Activated CD4-positive, alpha-beta T cell treated with anti-CD3 and anti-CD28 coated beads for 48 hours (primary cell): ENCODE measurements around the gene NTSR2.

Experiments used
- DNase-seq: peaks from one replicate; pipeline ENCODE4 v3.0.0-alpha.2; 2020

NTSR2 gene

DNA sequence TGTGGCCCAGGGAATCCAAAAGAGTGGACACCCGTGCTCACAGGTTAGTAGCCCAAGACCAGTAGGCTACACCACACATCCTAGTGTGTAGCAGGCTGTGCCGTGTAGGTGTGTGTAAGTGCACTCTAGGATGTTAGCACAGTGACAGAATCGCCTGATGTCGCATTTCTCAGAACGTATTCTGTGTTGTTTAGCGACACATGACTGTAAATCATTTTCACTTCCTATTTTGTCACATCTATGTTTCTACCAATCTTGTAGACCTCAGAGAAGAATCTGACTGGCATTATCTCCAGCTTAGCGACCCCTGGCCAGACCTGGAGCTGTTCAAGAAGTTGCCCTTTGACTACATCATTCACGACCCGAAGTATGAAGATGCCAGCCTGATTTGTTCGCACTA lies 45.1 kb downstream of the NTSR2 start:
- no peak for DNase-seq

DNA sequence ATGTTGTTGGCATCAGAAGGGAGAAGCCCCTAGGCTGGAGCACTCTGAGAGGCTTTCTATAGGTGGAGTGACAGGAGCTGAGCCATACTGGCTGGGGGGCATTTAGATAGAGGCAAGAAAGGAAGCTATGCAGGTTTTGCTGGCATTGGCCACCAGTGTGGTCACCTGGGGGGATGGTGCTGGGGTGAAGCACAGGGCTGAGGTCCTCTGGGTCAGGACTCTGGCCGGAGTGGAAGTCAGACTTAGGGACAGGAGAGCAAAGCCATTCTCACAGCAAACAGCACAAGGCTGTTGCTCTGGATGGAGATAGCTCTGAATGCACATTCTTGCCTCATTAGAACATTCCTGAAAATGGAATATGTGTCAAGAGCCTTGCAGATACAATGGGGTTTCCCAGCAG lies 47.4 kb downstream of the NTSR2 start:
- no peak for DNase-seq

DNA sequence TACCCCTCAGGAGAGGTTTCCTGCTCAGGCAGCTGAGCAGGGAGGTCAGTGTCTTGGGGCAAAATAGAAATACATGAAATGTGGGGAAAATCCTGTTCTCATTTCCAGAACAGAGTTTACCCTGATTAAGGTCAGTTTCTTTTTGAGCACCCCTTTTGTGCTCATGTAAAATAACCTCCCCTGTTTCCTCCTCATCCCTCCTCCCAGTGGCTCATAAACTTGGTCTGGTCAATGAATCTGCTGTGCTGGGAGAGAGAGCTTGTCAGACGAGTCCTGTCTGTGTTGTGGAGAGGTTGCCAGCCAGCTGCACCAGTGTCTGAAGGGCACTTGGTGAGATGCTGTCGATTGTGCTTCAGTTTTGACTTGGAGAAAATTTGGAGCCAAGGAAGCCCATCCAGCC lies 48.6 kb downstream of the NTSR2 start:
- DNase-seq: no peak

DNA sequence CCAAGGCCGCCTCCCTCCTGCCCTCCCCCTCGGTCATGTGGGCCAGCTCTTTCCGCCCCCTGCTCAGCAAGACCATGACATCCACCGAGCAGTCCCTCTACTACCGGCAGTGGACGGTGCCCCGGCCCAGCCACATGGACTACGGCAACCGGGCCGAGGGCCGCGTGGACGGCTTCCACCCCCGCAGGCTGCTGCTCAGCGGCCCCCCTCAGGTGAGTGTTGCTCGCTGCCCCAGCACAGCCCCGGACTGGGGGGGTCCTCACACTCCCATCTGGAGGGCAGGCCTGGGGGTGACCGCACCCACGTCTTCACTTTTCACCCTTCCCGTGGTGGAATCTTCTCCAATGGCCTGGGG lies 51.3 kb downstream of the NTSR2 start:
- no peak for DNase-seq

DNA sequence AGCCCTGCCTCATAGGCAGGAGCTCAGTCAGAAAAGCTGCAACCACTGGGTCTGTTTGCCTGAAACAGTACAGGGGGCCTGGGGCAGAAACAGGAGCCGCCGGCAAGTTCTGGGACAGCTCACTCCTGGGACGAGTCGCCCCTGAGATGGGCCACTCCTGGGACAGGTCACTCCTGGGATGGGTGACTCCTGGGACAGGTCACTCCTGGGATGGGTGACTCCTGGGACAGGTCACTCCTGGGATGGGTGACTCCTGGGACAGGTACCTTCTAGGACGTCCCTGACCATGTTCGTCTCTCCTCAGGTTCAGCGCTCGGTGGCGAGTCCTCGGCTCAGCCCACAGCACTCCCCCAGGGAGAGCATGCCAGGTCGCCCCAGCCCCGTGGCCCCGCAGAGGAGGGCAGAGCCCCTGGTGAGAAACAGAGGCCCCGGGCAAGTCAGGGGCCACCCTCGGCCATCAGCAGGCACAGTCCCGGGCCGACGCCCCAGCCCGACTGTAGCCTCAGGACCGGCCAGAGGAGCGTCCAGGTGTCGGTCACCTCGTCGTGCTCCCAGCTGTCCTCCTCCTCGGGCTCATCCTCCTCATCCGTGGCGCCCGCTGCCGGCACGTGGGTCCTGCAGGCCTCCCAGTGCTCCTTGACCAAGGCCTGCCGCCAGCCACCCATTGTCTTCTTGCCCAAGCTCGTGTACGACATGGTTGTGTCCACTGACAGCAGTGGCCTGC lies 51.8 kb downstream of the NTSR2 start:
- no peak for DNase-seq

DNA sequence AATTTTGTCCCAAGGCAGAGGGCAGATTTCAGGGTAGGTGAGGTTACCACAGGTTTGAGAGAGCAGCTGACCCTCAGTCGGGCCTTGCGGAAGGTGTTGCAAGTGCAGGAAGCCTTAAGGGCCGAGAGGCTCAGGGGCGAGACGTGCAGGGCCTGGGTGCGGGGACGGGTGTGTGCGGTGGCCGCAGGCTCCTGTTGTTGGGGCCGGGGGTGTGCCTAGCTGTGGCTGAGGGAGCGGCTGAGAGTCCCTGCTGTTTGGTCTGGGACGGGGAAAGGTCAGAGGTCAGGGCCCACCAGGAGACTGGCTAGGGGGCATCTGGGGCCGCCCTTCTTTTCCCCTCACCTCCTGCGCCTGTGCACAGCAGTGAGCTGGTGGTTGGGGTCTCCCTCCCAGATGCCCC lies 52.5 kb downstream of the NTSR2 start:
- no peak for DNase-seq

DNA sequence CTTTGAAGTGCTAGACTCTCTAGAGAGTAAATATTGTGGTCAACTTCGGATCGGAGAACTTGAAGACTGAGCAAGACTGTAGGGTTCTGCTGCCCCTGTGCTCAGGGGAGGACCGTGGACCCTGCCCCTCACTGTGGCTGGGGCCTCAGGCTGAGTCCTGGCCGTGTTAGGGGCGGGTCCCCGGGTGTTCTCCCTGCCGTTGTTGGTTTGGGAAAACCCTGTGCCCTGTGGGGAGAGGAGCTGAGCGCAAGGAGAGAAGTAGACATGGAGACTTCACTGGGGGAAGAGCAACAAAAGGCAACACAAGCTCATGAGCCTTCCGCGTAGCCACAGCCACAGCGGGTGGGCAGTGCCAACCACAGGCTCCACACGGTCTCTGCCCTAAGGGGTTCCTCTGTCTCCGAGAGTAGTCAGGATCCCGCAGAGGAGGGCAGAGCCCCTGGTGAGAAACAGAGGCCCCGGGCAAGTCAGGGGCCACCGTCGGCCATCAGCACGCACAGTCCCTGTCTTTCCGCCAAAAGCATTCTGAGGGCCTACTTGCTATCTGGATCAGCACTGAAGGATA lies 53.1 kb downstream of the NTSR2 start:
- DNase-seq: no peak

DNA sequence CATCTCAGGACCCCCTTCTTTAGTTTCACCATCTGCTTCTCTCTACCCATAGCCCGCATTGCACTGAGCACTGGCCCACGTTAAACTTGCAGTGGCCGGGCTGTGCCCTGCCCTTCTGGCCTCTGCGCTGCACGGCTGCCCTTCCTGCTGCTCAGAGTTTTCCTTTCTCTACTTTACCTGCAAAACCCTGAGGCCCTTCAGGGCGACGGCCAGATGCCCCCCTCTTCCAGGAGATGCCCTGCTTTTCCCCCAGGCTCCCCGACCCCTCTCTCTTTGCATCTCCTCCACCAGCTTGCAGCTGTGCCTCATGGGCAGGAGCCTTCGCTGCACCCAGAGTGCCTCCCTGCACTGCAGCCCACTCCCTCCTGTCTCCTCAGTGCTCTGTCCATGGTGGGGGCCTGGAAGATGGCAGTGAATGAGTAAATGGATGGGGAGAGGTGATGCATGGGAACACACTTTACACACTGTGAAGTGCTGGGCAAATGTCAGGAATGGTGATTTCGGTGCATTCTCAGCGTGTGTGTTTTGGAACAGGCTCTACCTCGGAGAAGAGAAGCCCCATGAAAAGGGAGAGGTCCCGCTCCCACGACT lies 53.8 kb downstream of the NTSR2 start:
- DNase-seq: no peak

DNA sequence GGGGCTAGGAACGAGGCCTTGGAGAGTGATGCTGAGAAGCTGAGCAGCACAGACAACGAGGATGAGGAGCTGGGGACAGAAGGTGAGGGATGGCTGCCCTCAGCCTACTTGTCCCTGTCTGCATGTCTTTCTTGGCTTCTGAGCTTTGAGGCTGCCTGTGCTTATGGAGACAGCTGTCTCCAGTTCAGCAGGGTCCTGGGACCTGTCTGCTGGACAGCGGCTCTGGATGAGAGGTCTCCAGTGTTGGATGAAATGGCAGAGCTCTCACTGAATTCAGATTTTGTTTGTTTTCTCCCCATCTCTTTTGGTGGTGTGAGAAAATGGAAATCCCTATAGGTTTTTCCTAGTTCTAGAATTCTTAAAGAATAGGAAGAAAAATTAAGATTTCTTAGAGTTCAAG lies 54.8 kb downstream of the NTSR2 start:
- no peak for DNase-seq

DNA sequence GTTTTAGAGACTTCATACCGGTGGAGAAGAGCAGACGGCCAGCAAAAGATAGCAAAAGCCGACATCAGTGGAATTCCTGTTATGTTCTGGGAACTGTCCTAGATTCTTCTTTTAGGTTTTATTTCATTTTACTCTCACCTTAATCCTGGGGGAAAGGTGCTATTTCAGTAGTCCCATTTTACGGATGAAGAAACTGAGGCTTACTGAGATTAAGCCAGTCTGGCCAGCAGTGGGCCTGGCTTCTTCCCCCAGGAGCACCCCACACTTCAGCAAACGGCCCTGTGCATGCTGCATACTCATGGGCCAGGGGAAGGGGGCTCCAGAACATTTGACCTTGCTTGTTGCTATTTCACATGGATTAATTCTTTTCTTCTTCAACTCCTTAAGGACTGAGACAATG lies 56.7 kb downstream of the NTSR2 start:
- no peak for DNase-seq

DNA sequence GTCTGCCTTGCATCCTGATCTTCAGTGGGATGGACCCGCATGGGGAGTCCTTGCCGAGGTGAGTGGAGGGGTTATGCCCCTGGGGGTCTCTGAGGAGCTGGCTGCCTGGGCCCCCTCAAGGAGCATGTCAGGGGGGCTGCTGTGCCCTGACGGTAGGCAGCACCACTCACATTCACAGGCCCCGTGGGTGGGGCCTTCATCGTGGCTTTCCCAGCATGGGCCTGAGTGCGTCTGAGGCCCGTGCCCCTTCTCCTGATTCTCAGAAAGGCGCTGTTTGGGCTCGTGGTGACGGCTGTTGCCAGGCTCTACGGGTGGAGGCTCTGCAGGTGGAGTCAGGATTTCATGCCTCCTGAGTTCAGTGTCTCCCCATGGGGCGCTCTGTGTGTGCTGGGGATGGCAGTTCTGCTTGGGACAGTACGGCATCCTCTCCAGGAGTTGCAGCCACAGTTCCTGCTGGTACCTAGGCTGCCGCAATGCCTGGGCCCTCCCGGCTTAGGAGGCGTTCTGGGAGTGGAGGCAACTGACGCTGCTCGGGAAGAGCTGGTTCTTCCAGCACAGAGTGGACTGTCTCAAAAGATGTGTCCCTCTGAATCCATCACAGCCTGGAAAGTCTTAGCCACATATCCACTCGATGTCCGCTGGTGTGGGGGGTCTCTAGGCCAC lies 57.3 kb downstream of the NTSR2 start:
- DNase-seq: no peak

DNA sequence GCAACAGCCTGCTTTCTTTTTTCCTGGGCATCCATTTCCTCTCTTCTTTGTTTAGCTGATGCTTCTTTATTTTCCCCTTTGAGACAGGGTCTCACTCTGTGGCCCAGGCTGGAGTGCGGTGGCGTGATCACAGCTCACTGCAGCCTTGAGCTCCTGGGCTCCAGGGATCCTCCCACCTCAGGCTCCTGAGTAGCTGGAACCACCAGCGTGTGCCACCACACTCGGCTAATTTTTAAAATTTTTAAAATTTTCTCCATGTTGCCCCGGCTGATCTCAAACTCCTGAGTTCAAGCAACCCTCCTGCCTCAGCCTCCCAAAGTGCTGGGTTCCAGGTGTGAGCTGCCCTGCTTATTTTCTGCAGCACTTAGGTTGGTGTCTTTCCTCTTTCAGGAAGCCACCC lies 58.7 kb downstream of the NTSR2 start:
- DNase-seq: no peak

DNA sequence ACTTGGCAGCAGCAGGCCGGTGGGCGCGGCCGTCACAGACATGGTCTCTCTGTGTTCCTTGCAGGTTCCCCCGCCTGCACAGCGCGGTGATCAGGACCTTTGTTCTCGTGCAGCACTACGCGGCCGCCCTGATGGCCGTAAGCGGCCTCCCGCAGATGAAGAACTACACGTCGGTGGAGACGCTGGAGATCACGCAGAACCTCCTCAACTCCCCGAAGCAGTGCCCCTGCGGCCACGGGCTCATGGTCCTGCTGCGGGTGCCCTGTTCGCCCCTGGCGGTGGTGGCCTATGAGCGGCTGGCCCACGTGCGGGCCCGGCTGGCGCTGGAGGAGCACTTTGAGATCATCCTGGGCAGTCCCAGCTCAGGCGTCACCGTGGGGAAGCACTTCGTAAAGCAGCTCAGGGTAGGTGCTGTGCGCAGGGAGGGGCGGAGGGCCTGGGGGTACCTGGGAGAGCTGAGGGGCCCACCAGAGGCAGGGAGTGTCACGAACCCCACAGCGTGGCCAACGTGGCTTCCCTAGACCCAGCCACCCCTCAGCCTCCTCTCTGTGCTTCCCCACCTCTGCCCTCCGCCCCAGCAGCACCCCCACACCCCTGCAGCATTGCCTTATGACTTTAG lies 59.3 kb downstream of the NTSR2 start:
- DNase-seq: no peak
